H1 (cell line): Measurements from ENCODE around the gene TXNRD2. TPM values are rescaled to one million over a fixed set of nuclear protein-coding genes. Genes with fewer than 3 reads are reported as not detected.

Experiments
- CTCF ChIA-PET: fragments of 300-600 bp; sonication (Branson Sonifier 250); formaldehyde crosslinking; loops from one replicate; lab custom pipeline; 2021; ENCODE audit not compliant: partially characterized antibody; lab: Charles Lee
- POLR2A ChIA-PET: fragments of 300-600 bp; sonication (Branson Sonifier 250); formaldehyde crosslinking; loops from one replicate; lab custom pipeline; 2021; ENCODE audit warnings: inconsistent platforms; ENCODE audit not compliant: partially characterized antibody; lab: Charles Lee
- DNase-seq, 2 experiments: peaks; one replicate each; pipeline versions ENCODE4 v3.0.0 to v3.0.0-alpha.2; 2010 to 2022; ENCODE audit warnings: low spot score in 2 of 2, low read depth in 1 of 2, mixed read lengths in 1 of 2
- FAIRE-seq: peaks from 2 replicates; lab custom pipeline; 2011; peaks lifted over from hg19 to GRCh38; lab: Jason Lieb, UNC
- H2AFZ ChIP-seq: 2 replicates; pipeline ENCODE4 v1.8.1; 2012; ENCODE audit warnings: low read length, inconsistent platforms
- H2AK5ac ChIP-seq: 2 replicates; pipeline ENCODE4 v1.6.1; 2013; ENCODE audit warnings: low read depth, low read length
- H2BK120ac ChIP-seq: replicated peaks from 2 replicates; pipeline ENCODE3; 2013; ENCODE audit warnings: low read depth, low read length, inconsistent platforms
- H2BK12ac ChIP-seq: 2 replicates; pipeline ENCODE4 v1.6.1; 2013; ENCODE audit warnings: low read depth, low read length
- H2BK15ac ChIP-seq: 2 replicates; pipeline ENCODE4 v1.6.1; 2013; ENCODE audit warnings: low read length
- H2BK20ac ChIP-seq: 2 replicates; pipeline ENCODE4 v1.6.1; 2013; ENCODE audit warnings: low read length
- H2BK5ac ChIP-seq: 2 replicates; pipeline ENCODE4 v1.6.1; 2013; ENCODE audit warnings: low read depth, low read length
- H3K14ac ChIP-seq: 2 replicates; pipeline ENCODE4 v1.6.1; 2013; ENCODE audit warnings: inconsistent platforms; ENCODE audit not compliant: insufficient read length
- H3K18ac ChIP-seq: 2 replicates; pipeline ENCODE4 v1.6.1; 2013; ENCODE audit warnings: low read length; ENCODE audit errors: extremely low read depth
- H3K23ac ChIP-seq: 2 replicates; pipeline ENCODE4 v1.6.1; 2013; ENCODE audit warnings: inconsistent platforms; ENCODE audit not compliant: insufficient read length
- H3K23me2 ChIP-seq: 2 replicates; pipeline ENCODE4 v1.6.1; 2013; ENCODE audit warnings: low read depth, low read length
- H3K27ac ChIP-seq: 2 replicates; pipeline ENCODE4 v1.6.1; 2011; ENCODE audit warnings: low read depth, low read length, inconsistent platforms
- H3K27me3 ChIP-seq, 4 experiments: replicated peaks in 1 of 4; 1 replicate in 1 of 4; 2 replicates in 3 of 4; pipeline versions ENCODE4 v1.6.1 to v1.8.1; 2011 to 2013; ENCODE audit warnings: low read length in 3 of 4, mild to moderate bottlenecking in 3 of 4, inconsistent platforms in 2 of 4, mixed read lengths in 2 of 4, moderate library complexity in 1 of 4; ENCODE audit not compliant: control insufficient read depth in 3 of 4, insufficient read depth in 3 of 4; ENCODE audit errors: extremely low read depth in 1 of 4
- H3K36me3 ChIP-seq, 4 experiments: 2 replicates each; pipeline versions ENCODE4 v1.6.1 to v1.8.1; 2011 to 2013; ENCODE audit warnings: mild to moderate bottlenecking in 4 of 4, low read length in 3 of 4, moderate library complexity in 2 of 4, control low read depth in 1 of 4, inconsistent platforms in 1 of 4; ENCODE audit not compliant: insufficient read depth in 4 of 4, control insufficient read depth in 2 of 4
- H3K4ac ChIP-seq: replicated peaks from 2 replicates; pipeline ENCODE3; 2013; ENCODE audit warnings: low read length, low read depth, mixed read lengths, inconsistent platforms; ENCODE audit not compliant: insufficient read length
- H3K4me1 ChIP-seq, 4 experiments: replicated peaks in 1 of 4; 1 replicate in 1 of 4; 2 replicates in 3 of 4; pipeline versions ENCODE4 v1.6.1 to v1.8.1; 2011 to 2013; ENCODE audit warnings: low read length in 3 of 4, inconsistent platforms in 2 of 4, mixed read lengths in 1 of 4; ENCODE audit not compliant: insufficient read depth in 4 of 4, control insufficient read depth in 3 of 4
- H3K4me2 ChIP-seq, 2 experiments: 2 replicates each; pipeline versions ENCODE4 v1.6.1 to v1.8.1; 2011 to 2013; ENCODE audit warnings: low read depth in 2 of 2, low read length in 2 of 2, control low read depth in 1 of 2, inconsistent platforms in 1 of 2, mild to moderate bottlenecking in 1 of 2; ENCODE audit not compliant: insufficient read depth in 1 of 2
- H3K4me3 ChIP-seq, 4 experiments: fragments of 200-600, 300-600 bp in 1 of 4; sonication (generic), shearing (Covaris generic), sonication (Bioruptor Twin) in 1 of 4; 2 replicates each; pipeline versions ENCODE4 v1.5.1 to v1.8.1; 2011 to 2016; ENCODE audit warnings: low read length in 4 of 4, low read depth in 3 of 4, control low read depth in 2 of 4, inconsistent platforms in 2 of 4, mild to moderate bottlenecking in 2 of 4, mixed read lengths in 1 of 4, moderate library complexity in 1 of 4; ENCODE audit not compliant: insufficient read depth in 2 of 4; ENCODE audit errors: extremely low read depth in 1 of 4
- H3K56ac ChIP-seq: replicated peaks from 2 replicates; pipeline ENCODE3; 2013; ENCODE audit warnings: low read depth, mild to moderate bottlenecking, mixed read lengths, low read length, inconsistent platforms; ENCODE audit not compliant: insufficient read length
- H3K79me1 ChIP-seq: 2 replicates; pipeline ENCODE4 v1.6.1; 2013; ENCODE audit warnings: low read depth, low read length, control low read depth
- H3K79me2 ChIP-seq, 2 experiments: 2 replicates each; pipeline versions ENCODE4 v1.6.1 to v1.8.1; 2012 to 2013; ENCODE audit warnings: low read length in 2 of 2, mild to moderate bottlenecking in 2 of 2, inconsistent platforms in 1 of 2; ENCODE audit not compliant: insufficient read depth in 2 of 2, control insufficient read depth in 1 of 2
- H3K9ac ChIP-seq, 4 experiments: replicated peaks in 1 of 4; 1 replicate in 1 of 4; 2 replicates in 3 of 4; pipeline versions ENCODE4 v1.6.1 to v1.8.1; 2011 to 2013; ENCODE audit warnings: low read depth in 3 of 4, low read length in 3 of 4, control low read depth in 2 of 4, mild to moderate bottlenecking in 2 of 4, moderate library complexity in 2 of 4, inconsistent platforms in 1 of 4; ENCODE audit errors: extremely low read depth in 1 of 4
- H3K9me3 ChIP-seq, 2 experiments: 2 replicates each; pipeline versions ENCODE4 v1.6.1 to v1.8.1; 2012 to 2013; ENCODE audit warnings: mild to moderate bottlenecking in 2 of 2, moderate library complexity in 2 of 2, control low read depth in 1 of 2, inconsistent platforms in 1 of 2, low read depth in 1 of 2, low read length in 1 of 2, mixed read lengths in 1 of 2; ENCODE audit not compliant: insufficient read depth in 2 of 2
- H4K20me1 ChIP-seq, 2 experiments: replicated peaks in 1 of 2; 2 replicates each; pipeline versions ENCODE3 to v1.8.1; 2011 to 2013; ENCODE audit warnings: inconsistent platforms in 2 of 2, low read length in 2 of 2, mild to moderate bottlenecking in 1 of 2; ENCODE audit not compliant: insufficient read depth in 2 of 2, control insufficient read depth in 1 of 2
- H4K5ac ChIP-seq: 2 replicates; pipeline ENCODE4 v1.6.1; 2013; ENCODE audit warnings: low read length, low read depth, mixed read lengths, inconsistent platforms; ENCODE audit not compliant: insufficient read length
- H4K8ac ChIP-seq: 2 replicates; pipeline ENCODE4 v1.8.0; 2013; ENCODE audit warnings: mild to moderate bottlenecking, moderate library complexity, low read length, inconsistent platforms; ENCODE audit not compliant: insufficient read depth; ENCODE audit errors: extremely low read depth
- H4K91ac ChIP-seq: replicated peaks from 2 replicates; pipeline ENCODE3; 2013; ENCODE audit warnings: low read length, mixed read lengths, inconsistent platforms; ENCODE audit not compliant: insufficient read length
- RAD21 ChIP-seq, 2 experiments: IDR thresholded peaks in 1 of 2; conservative IDR thresholded peaks in 1 of 2; 2 replicates each; pipeline ENCODE4 v1.6.1; 2011; ENCODE audit warnings: low read depth in 2 of 2, low read length in 2 of 2, improper control_type of control experiment in 1 of 2, inconsistent platforms in 1 of 2, mild to moderate bottlenecking in 1 of 2, moderate library complexity in 1 of 2
- TAF7 ChIP-seq: optimal IDR thresholded peaks from 2 replicates; pipeline ENCODE3; 2011; ENCODE audit warnings: low read depth, mild to moderate bottlenecking, inconsistent platforms, low read length, moderate library complexity, borderline replicate concordance
- WGBS, 2 experiments: shearing (Covaris generic) in 1 of 2; methylation state at CpG; one replicate each; pipeline versions ENCODE4 v1.1.6 to v1.1.7; 2013 to 2015; ENCODE audit warnings: low lambda C conversion rate in 2 of 2, mixed read lengths in 2 of 2, inconsistent platforms in 1 of 2, low coverage in 1 of 2, missing lambda C conversion rate in 1 of 2; ENCODE audit not compliant: insufficient replicate concordance in 2 of 2, insufficient coverage in 1 of 2, insufficient read length in 1 of 2; ENCODE audit errors: extremely low coverage in 1 of 2, missing lambda C conversion rate in 1 of 2; 5-methylcytosine and 5-hydroxymethylcytosine counted together
- polyA plus RNA-seq, 7 experiments: library from polyadenylated mRNA; depleted of rRNA in 3 of 7; stranded (reverse) in 5 of 7; unstranded in 2 of 7; fragments of >200 nt in 5 of 7; fragments of 200-250 nt in 2 of 7; gene quantifications; 1 replicate in 5 of 7; 2 replicates in 1 of 7; 4 replicates in 1 of 7; pipeline versions ENCODE4 v1.2.1 to v1.2.3, GENCODE V29; 2011 to 2013; ENCODE audit warnings: missing spikeins in 2 of 7, mixed read lengths in 2 of 7
- total RNA-seq: library from RNA; stranded (reverse); fragmentation: NEBNext Ultra II Directional; extraction: Animal tissue kit (Norgen Biotek cat#: 25700); gene quantifications from 2 replicates; pipeline ENCODE4 v1.2.1, GENCODE V29; 2021
- TF ChIP-seq, protein P1 (sequence below), 3 experiments: IDR thresholded peaks; 1 replicate in 2 of 3; 2 replicates in 1 of 3; pipeline versions ENCODE4 v1.5.1 to v1.6.1; 2011; ENCODE audit warnings: low read length in 3 of 3, mild to moderate bottlenecking in 3 of 3, inconsistent platforms in 2 of 3, low read depth in 1 of 3, moderate library complexity in 1 of 3; ENCODE audit not compliant: insufficient read depth in 1 of 3; ENCODE audit errors: control extremely low read depth in 1 of 3

TXNRD2 gene
- total and polyA plus RNA-seq, 2 of the 8 experiments (the other 6 are each of a cell fraction or from before 2014, with no cell fraction given): 14.8 to 21.9 TPM

DNA sequence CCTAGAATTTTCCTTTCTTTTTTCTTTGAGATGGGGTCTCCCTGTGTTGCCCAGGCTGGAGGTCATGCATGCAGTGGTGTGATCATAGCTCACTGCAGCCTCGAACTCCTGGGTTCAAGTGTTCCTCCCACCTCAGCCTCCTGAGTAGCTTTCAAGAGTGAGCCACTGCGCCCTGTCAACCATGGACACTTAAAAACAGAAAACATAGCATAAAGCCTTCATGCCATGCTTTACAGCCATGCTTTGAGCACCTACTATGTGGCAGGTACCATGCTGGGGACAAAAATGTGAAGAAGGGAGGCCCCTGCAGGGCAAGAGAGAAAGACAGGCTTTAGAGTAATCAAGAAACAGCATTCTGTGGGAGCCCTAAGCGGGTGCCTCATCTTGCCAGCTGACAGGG lies 73.3 kb downstream of the TXNRD2 start:
- 80% methylated on average over 3 of the region's 3 CpGs; no CpG with 5 or more reads in 1 of the 2 experiments for WGBS, 2 experiments
- Histone ChIP-seq H3K56ac (no peak overlapping the region), H3K9me3 (no peaks in the 10 kb centered on the region), H2AFZ (no peak overlapping the region), H3K27ac (no peak overlapping the region), H3K4me2 (no peak overlapping the region), H3K18ac (no peak overlapping the region), H3K36me3 (no peaks in the 10 kb centered on the region), H2BK120ac (no peak overlapping the region), H2BK15ac (peak overlapping the region; percentile 34; the same call in 1 of the 2 replicates), H3K23ac (no peak overlapping the region), H2BK20ac (no peak overlapping the region), H2AK5ac (no peak overlapping the region; the same call in 1 of the 2 replicates), H4K91ac (peak overlapping the region; percentile 34), H4K20me1 (no peaks in the 10 kb centered on the region), H4K5ac (no peak overlapping the region), H3K79me2 (no peaks in the 10 kb centered on the region), H3K4ac (no peak overlapping the region), H3K23me2 (no peaks in the 10 kb centered on the region), H4K8ac (no peak overlapping the region), H3K14ac (no peak overlapping the region), H3K27me3 (no peaks in the 10 kb centered on the region), H3K79me1 (no peaks in the 10 kb centered on the region; the same call in 1 of the 2 replicates), H3K4me1 (peaks cover 0 to 7% (median 4%) of the 10 kb centered on the region in 4 experiments; a peak in 4 of 7 replicates), H3K9ac (no peak overlapping the region), H2BK5ac (no peak overlapping the region), H3K4me3 (no peak overlapping the region), H2BK12ac (no peak overlapping the region)
- TF ChIP-seq, protein P1, sequence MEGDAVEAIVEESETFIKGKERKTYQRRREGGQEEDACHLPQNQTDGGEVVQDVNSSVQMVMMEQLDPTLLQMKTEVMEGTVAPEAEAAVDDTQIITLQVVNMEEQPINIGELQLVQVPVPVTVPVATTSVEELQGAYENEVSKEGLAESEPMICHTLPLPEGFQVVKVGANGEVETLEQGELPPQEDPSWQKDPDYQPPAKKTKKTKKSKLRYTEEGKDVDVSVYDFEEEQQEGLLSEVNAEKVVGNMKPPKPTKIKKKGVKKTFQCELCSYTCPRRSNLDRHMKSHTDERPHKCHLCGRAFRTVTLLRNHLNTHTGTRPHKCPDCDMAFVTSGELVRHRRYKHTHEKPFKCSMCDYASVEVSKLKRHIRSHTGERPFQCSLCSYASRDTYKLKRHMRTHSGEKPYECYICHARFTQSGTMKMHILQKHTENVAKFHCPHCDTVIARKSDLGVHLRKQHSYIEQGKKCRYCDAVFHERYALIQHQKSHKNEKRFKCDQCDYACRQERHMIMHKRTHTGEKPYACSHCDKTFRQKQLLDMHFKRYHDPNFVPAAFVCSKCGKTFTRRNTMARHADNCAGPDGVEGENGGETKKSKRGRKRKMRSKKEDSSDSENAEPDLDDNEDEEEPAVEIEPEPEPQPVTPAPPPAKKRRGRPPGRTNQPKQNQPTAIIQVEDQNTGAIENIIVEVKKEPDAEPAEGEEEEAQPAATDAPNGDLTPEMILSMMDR (IDR thresholded peaks at IDR 0.05; ENCODE audit: control extremely low read depth in 1 of 3, insufficient read depth in 1 of 3, low read depth in 1 of 3, low read length in 3 of 3): peak in 2 of 3 experiments; percentile 9 to 16; a peak in 1 of 4 replicates
- TF ChIP-seq TAF7 (no peak), RAD21 (IDR thresholded peaks at IDR 0.05 in 1 of 2, conservative IDR thresholded peaks at IDR 0.05 in 1 of 2; ENCODE audit: low read depth in 2 of 2, low read length in 2 of 2) (peak in 1 of 2 experiments; percentile 30; a peak in 1 of 4 replicates)
- FAIRE-seq (no peak), DNase-seq (no peak)
- POLR2A ChIA-PET: interaction anchor here (1.3 to 1.9 kb wide), 2 partner anchors 12 to 14 kb away, joined by 4 to 6 read pairs; no protein-coding TSS in a partner anchor
- CTCF ChIA-PET: interaction anchor here (0.6 to 2.2 kb wide), 6 partner anchors 13 to 370 kb away, joined by 3 to 6 read pairs (median 4); no protein-coding TSS in a partner anchor
